H4 (cell line): ENCODE data around the gene MYBPC2. TPM values are rescaled to one million over a fixed set of nuclear protein-coding genes. Genes with fewer than 3 reads are reported as not detected.

Experiments used
- total RNA-seq: library from RNA; depleted of rRNA; stranded (reverse); fragments of >200 nt; shearing (Covaris generic); gene quantifications from 2 replicates; pipeline ENCODE4 v1.2.3, GENCODE V29; 2014; rRNA removed

The MYBPC2 gene
- total RNA-seq, 1 experiment from 2014 or later: not detected

Other genes with a start within 250 kb of the MYBPC2 start
- 3.2 and 3.8 TPM in 2 replicates for gene MYH14, start 229.3 kb upstream of the MYBPC2 start, total RNA-seq
- 0.06 and 0.47 TPM in 2 replicates for gene KCNC3, start 103.5 kb upstream of the MYBPC2 start, total RNA-seq
- 0.99 TPM in 1 of 2 replicates, not detected in the other for gene NAPSA, start 67.3 kb upstream of the MYBPC2 start, total RNA-seq
- 79.5 and 104 TPM in 2 replicates for gene NR1H2, start 56.4 kb upstream of the MYBPC2 start, total RNA-seq
- 45.8 and 58.6 TPM in 2 replicates for gene POLD1, start 48.5 kb upstream of the MYBPC2 start, total RNA-seq
- gene SPIB, start 14.0 kb upstream of the MYBPC2 start, total RNA-seq: 0.10 TPM in 2 replicates
- gene EMC10, start 43.6 kb downstream of the MYBPC2 start, total RNA-seq: 94.2 and 144 TPM in 2 replicates
- gene GARIN5A, start 44.0 kb downstream of the MYBPC2 start, total RNA-seq: 2.9 and 8.6 TPM in 2 replicates
- gene JOSD2, start 78.3 kb downstream of the MYBPC2 start, total RNA-seq: 28.7 and 60.6 TPM in 2 replicates
- not detected in 2 replicates for gene ASPDH, start 81.0 kb downstream of the MYBPC2 start, total RNA-seq
- gene LRRC4B, start 135.5 kb downstream of the MYBPC2 start, total RNA-seq: 15.2 and 19.0 TPM in 2 replicates
- gene SYT3, start 207.0 kb downstream of the MYBPC2 start, total RNA-seq: 1.9 and 4.5 TPM in 2 replicates
- gene C19orf81, start 216.6 kb downstream of the MYBPC2 start, total RNA-seq: 5.0 and 5.3 TPM in 2 replicates